HFF-Myc (cell line): ENCODE measurements around the gene TTC28.
A peak's percentile ranks its signal among the peaks of the same experiment; 100 is the strongest.

Experiments used
- DNase-seq: peaks from one replicate; pipeline ENCODE4 v3.0.0-alpha.2; 2011; ENCODE audit warnings: low read depth; ENCODE audit errors: extremely low read depth
- H3K4me3 ChIP-seq: replicated peaks from 2 replicates; pipeline ENCODE4 v1.5.1; 2011; ENCODE audit warnings: low read depth, mild to moderate bottlenecking, control low read depth, low read length
- TF ChIP-seq, protein P1 (sequence below): IDR thresholded peaks from 2 replicates; pipeline ENCODE4 v1.5.1; 2012; ENCODE audit warnings: mild to moderate bottlenecking, low read depth, low read length, control low read depth; ENCODE audit errors: missing control alignments

Gene TTC28

GRCh38 chr22:28012832-28013460, 666.7 kb downstream of the TTC28 start:
- no peak for DNase-seq
- TF ChIP-seq, protein P1, sequence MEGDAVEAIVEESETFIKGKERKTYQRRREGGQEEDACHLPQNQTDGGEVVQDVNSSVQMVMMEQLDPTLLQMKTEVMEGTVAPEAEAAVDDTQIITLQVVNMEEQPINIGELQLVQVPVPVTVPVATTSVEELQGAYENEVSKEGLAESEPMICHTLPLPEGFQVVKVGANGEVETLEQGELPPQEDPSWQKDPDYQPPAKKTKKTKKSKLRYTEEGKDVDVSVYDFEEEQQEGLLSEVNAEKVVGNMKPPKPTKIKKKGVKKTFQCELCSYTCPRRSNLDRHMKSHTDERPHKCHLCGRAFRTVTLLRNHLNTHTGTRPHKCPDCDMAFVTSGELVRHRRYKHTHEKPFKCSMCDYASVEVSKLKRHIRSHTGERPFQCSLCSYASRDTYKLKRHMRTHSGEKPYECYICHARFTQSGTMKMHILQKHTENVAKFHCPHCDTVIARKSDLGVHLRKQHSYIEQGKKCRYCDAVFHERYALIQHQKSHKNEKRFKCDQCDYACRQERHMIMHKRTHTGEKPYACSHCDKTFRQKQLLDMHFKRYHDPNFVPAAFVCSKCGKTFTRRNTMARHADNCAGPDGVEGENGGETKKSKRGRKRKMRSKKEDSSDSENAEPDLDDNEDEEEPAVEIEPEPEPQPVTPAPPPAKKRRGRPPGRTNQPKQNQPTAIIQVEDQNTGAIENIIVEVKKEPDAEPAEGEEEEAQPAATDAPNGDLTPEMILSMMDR: no peak
- no peak overlapping the region for H3K4me3 ChIP-seq

DNA sequence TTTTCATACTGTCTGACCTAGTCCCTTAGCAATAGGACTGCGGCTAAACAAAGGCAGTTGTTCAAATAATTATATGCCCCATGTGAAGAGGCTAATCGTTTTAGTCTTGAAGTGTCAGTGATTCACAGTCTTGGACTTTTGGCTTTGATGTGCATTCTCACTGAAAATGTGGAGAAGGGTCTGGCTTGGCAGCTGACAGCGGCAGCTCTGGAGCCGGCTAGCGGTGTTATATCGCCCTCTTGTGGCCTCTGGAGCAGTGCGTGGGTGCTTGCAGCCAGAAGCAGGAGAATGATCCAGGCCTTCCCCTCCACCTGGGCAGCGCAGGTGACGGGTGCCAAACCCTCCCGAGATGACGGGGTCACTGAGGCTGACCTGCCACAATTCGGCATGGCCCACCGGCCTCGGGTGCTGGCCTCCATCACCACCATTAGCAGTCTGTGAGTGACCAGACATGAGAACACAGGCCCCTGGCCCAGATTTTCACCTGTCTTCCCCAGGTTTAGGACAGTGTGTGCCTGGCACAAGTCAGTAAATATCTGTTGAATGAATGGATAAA, 670.3 kb downstream of the TTC28 start:
- DNase-seq: peak; percentile 38
- TF ChIP-seq, protein P1: peak; percentile 95
- H3K4me3 ChIP-seq: no peak overlapping the region

- TF ChIP-seq, protein P1: no peak
- H3K4me3 ChIP-seq: no peak overlapping the region
- no peak for DNase-seq
Measured at GRCh38 chr22:28008649-28009048, 671.0 kb downstream of the TTC28 start.

DNA sequence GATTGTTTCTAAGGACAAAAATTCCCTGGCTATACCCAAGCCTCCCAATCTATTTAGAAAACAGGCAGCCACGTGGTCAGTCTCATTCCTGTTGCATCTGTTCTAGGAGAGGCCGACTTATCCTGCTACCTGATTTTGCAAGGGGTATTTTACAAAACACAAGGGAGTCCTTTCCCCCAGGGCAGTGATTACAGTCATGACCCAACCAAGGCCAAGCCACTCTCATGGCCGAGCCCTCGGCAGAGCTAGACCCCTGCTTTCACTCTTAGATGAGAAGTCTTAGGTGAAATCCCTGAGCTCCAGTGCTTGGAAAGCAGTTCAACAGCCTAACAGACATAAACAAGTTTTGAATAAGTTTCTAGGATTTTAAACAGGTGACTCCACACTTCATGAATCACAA, 671.6 kb downstream of the TTC28 start:
- H3K4me3 ChIP-seq: no peak overlapping the region
- TF ChIP-seq, protein P1: no peak
- DNase-seq: no peak

DNA sequence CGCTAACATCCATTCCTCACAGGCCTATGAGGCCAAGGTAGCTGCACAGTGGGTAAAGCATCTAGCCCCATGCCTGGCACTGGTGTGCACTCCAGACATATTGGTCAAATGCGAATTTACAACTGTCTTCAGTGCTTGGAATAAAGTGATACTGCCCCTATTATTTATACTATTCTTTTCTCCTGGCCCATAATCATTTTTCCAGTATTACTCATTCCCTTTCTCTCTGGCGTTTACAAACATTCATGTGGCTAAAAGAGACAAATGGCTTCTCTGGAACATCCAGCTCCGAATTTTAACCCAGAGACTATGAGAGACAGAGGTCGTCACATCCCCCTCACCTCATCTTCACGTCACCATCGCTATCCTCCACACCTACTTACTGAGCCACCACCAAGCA, 673.4 kb downstream of the TTC28 start:
- TF ChIP-seq, protein P1: no peak
- no peak for DNase-seq
- H3K4me3 ChIP-seq: no peak overlapping the region

DNA sequence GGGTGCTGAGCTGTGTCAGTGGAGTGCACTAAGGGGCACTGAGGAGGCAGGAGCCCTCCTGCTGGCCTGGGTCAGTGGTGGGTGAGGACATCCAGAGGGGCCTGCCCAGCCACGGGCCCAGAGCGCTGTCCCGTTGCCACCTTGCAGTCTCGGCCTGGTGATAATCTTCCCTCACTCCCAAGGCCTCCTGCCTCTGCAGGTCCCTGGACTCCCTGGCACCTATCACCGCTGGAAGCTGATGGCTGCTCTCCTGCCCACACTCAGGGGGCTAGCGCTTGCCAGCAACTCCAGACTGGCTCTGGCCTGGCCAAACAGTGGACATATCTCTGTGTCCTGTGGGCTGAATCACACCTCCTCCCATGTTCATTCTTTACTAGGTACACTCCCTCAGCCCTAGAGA, 674.1 kb downstream of the TTC28 start:
- TF ChIP-seq, protein P1: no peak
- H3K4me3 ChIP-seq: no peak overlapping the region
- DNase-seq: no peak

GRCh38 chr22:28004021-28004420, 675.6 kb downstream of the TTC28 start:
- TF ChIP-seq, protein P1: no peak
- no peak overlapping the region for H3K4me3 ChIP-seq
- DNase-seq: no peak
